Ramos (cell line): Measurements from ENCODE around the gene TAF9.
"Not testable (repeated sequence)": the region's sequence is repeated elsewhere in the genome, so short reads cannot be mapped to it uniquely, and the experiment has no call there.

ENCODE experiments used
- in situ Hi-C: fragments of 300-500 bp; cut with MboI; formaldehyde crosslinking; loops from one replicate; pipeline ENCODE4 v1.14.3; 2022; ENCODE audit warnings: low sequenced_read_pairs; ENCODE audit not compliant: unreplicated experiment

Gene TAF9, protein sequence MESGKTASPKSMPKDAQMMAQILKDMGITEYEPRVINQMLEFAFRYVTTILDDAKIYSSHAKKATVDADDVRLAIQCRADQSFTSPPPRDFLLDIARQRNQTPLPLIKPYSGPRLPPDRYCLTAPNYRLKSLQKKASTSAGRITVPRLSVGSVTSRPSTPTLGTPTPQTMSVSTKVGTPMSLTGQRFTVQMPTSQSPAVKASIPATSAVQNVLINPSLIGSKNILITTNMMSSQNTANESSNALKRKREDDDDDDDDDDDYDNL

DNA sequence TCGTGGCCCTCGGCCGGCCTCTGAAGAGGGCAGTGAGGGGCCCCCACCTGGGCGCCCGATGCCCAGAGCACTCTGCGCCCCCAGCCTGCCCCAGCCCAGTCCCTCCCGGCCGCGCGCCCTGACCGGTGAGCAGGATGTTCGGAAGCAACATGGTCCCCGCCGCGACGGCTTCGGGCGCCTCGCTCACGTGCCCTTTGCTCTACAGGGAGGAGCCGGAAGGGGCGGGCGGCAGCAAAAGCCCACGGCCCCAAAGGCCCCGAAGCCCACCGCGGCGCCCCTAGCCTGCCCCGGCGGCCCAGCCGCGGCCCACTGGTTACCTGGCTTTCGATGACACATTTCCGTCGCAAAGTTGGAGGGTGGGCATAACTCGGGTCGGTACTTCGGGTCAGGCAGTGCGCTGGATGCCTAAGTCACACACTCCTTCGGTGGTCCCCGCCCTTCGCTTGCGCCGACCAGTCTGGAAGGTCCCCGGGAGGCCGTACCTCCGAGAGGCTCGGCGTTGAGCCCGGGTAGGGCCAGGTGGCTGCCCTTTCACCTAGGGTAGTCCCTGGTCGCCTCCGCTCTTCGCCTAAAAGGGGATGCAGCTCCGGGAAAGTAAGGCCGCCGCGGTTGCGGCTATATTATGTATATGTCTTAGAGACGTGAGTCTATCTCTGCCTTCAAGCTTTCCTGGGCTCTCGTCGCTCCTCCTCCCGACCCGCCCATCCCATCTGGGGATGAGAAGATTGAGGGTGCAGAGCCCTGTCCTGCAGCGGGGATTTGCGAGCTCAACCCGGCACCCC is at the start of gene TAF9, which contains the start of the genes AK6 and RAD17:
TAF9 (minus strand) TSS at position 181 of the 782 bp plus-strand sequence. CDS start 3,783 bp downstream, outside the sequence.
AK6 (minus strand) TSS at position 181 of the 782 bp plus-strand sequence; CDS start at position 151, 30 bp downstream.
RAD17 (plus strand) TSS at position 479 of the 782 bp plus-strand sequence. CDS start 2,391 bp downstream, outside the sequence.
- in situ Hi-C loops = no loop called here

- in situ Hi-C loops = no loop called here
Measured at GRCh38 chr5:69418554-69418953, 49.2 kb upstream of the TAF9 start.

GRCh38 chr5:69416699-69417098 is 47.4 kb upstream of the TAF9 start:
- in situ Hi-C loops = no loop called here

DNA sequence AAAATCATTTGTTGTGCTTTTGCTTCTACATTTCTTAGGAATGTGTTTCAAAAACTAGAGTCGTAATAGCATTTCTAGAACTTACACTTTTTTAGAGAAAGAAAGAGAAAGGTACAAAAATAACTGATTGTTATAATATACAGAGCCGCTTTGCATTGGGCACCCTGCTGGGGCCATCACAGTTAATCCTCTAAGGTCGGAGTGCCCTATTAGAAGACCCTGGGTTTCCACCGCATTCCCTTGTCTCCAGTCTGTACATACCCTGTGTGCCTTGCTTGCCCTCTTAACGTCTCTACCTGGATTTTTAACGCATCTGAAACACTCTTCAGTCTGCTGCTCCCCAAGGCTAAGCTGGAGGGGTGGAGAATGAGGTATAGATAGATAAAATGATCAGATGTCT is 46.9 kb upstream of the TAF9 start:
- in situ Hi-C loops = no loop called here

- in situ Hi-C loops = no loop called here
Measured at GRCh38 chr5:69415584-69415958, 46.3 kb upstream of the TAF9 start.

DNA sequence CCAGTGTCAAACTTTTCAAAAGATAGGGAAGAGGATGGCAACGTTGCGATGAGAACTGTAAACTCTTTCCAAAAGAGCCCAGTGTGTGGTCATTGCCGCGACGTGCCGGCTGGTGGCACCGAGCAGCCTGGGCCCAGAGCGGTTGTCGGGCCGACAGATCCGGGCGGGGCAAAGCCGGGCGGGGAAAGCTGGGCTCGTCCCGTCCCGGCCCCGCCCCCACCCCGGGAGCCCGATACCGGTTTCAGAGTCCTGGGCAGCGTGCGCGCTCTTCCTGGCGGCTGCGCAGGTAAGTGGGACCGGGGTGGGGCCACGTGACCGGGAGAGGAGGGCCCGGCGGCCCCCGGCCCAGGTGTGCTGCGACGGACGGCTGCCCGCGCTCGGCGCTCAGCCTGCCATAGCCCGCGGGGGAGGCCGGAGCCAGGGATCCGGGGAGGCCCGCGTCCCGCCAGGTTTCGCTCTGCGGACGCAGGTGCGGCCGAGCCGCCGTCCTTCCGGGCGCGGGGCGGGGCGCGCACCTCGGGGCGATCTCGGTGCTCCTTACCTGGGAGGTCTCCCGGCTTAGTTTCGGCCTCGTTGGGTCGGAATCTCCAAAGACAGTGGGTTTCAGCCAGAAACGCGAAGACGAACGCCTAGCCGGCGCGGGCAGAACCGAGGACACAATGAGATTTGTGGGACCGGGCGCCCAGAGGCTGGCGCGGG is 45.7 kb upstream of the TAF9 start, which contains the start of gene MARVELD2:
MARVELD2 (plus strand) TSS at position 232 of the 699 bp plus-strand sequence. CDS start 4,270 bp downstream, outside the sequence.
- in situ Hi-C loops = no loop called here

DNA sequence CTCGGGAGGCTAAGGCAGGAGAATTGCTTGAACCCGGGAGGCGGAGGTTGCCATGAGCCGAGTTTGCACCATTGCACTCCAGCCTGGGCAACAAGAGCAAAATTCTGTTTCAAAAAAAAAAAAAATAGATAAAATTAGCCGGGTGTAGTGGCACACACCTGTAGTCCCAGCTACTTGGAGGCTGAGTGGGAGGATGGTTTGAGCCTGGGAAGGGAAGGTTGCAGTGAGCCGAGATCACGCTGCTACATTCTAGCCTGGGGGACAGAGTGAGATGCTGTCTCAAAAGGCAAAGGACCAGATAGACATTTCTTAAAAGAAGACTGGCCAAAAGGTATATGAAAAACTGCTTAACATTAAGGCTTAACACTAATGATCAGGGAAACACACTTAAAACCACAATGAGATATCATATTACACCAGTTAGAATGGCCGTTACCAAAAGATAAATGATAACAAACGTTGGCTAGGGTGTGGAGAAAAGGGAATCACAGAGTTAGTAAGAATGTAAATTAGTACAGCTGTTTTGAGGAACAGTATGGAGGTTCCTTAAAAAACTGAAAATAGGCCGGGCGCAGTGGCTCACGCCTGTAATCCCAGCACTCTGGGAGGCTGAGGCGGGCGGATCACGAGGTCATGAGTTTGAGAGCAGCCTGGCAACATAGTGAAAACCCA is 35.5 kb upstream of the TAF9 start:
- in situ Hi-C loops = no loop called here

GRCh38 chr5:69378376-69378775 is 9.1 kb upstream of the TAF9 start:
- in situ Hi-C loops = no loop called here

GRCh38 chr5:69374911-69375446 is 5.7 kb upstream of the TAF9 start:
- in situ Hi-C loops = no loop called here

DNA sequence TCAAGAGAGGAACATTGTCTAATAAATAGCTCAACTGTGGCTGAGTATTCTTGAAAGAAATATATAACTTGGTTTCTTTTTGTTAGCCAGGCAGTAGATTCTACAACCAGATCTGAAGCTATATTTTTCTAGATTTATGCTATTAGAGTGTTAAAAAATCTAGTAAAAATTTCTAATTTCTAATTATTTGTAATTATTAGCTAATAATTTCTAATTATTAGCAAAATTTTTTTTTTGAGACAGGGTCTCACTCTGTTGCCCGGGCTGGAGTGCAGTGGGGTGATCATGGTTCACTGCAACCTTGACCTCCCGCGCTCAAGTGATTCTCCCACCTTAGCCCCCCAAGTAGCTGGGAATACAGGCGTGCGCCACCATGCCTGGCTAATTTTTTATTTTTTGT is 3.1 kb upstream of the TAF9 start:
- in situ Hi-C loops = no loop called here

GRCh38 chr5:69370335-69370734 is 1.0 kb upstream of the TAF9 start:
- in situ Hi-C loops = not testable (repeated sequence)

DNA sequence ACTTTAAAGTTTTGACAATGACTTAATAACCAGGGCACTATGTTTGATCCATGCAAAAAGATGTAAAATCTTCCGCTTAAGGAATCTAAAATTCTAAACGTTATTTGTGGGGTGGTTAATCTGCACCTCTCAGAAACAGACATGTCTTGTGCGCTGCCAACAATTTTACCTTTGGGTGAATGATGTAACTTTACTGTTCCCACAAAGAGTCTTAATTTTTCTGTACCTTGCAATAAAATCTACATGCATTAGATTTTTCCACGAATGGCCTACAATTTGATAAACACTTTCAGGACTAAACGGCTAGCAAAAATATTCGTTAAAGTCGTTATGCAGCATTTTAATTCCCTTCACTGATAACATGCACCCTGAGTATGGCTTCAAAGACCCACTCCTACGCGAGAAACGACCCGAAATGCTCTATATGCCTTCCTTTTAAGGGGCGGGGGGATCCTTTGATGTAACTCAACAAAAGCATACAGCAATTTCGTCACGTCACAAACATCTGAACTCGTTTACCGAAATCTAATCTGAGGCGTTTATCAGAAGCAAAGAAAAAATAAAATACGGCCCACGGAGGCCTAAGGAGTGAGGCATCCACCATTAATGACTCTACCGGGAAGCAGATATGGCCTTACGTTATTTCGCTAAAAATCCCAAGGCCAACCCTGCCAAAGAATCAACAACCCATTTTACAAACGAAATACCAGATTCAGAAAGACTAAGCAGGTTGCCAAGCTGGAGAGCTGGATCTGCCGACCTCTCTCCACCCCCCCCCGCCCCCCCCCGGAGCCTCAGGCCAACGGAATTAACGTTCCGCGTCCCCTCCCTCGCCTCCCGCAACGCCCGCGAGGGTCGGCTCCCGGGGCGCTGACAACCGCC is 621 bp downstream of the TAF9 start:
- in situ Hi-C loops = no loop called here

DNA sequence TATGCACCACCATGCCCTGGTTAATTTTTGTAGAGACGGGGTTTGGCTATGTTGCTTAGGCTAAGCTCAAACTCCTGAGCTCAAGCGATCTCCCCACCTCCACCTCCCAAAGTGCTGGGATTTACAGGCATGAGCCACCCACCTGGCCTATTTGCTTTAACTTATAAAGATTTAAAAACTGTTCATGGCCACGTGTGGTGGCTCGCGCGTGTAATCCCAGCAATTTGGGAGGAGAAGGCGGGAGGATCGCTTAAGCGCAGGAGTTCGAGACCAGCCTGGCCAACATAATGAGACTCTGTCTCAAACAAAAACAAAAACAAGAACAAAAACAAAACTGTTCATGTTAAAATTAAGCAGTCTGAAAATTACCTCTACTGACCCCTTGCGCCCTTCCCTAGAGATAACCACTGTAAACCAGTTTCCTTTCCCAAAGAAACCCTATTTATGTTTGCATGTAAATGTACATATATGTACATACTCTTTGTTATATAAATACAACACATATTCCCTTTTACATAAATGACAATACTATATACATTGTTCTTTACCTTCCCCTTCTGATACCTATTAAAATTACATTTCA is 1.5 kb downstream of the TAF9 start:
- in situ Hi-C loops = no loop called here

GRCh38 chr5:69364850-69365249 is 4.5 kb downstream of the TAF9 start:
- in situ Hi-C loops = no loop called here

GRCh38 chr5:69364414-69364813 is 4.9 kb downstream of the TAF9 start:
- in situ Hi-C loops = no loop called here

- in situ Hi-C loops = no loop called here
Measured at GRCh38 chr5:69360442-69360841, 8.9 kb downstream of the TAF9 start.

- in situ Hi-C loops = no loop called here
Measured at GRCh38 chr5:69359699-69360098, 9.6 kb downstream of the TAF9 start.

DNA sequence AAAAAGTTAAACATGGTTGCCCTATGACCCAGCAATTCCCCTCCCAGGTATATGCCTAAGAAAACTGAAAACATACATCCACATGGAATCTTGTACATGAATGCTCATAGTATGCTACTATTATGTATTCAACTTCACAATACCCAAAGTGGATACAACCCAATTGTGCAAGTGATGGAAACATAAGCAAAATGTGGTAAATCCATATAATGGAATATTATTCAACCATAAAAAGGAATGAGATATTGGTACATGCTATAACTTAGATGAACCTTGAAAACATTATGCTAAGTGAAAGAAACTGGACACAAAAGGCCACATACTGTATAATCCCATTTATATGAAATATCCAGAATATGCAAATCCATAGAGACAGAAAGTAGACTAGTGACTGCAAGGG is 18.7 kb downstream of the TAF9 start:
- in situ Hi-C loops = no loop called here

DNA sequence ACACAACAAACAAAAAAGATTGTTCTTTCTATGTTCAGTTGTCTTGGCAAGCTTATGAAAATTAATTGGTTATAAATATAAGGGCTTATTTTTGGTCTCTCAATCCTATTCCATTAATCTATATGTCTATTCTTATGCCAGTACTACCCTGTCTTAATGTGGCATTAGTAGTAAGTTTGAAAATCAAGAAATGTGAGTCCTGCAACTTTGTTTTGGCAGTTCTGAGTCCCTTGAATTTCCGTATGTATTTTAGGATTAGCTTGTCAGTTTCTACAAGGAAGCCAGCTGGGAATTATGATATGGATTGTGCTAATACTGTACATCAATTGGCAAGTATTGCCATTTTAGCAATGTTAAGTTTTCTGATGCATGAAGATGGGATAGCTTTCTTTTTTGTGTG is 26.2 kb downstream of the TAF9 start:
- in situ Hi-C loops = no loop called here
